ENCODE data around the gene GJD3. TPM values are rescaled to one million over a fixed set of nuclear protein-coding genes. Genes with fewer than 3 reads are reported as not detected.
A peak's percentile ranks its signal among the peaks of the same experiment; 100 is the strongest.
"Not testable (repeated sequence)": the region's sequence is repeated elsewhere in the genome, so short reads cannot be mapped to it uniquely, and the experiment has no call there.

Gene GJD3, protein sequence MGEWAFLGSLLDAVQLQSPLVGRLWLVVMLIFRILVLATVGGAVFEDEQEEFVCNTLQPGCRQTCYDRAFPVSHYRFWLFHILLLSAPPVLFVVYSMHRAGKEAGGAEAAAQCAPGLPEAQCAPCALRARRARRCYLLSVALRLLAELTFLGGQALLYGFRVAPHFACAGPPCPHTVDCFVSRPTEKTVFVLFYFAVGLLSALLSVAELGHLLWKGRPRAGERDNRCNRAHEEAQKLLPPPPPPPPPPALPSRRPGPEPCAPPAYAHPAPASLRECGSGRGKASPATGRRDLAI
- 0.27 TPM in 1 of 3 replicates, not detected in the others for total RNA-seq

DNA sequence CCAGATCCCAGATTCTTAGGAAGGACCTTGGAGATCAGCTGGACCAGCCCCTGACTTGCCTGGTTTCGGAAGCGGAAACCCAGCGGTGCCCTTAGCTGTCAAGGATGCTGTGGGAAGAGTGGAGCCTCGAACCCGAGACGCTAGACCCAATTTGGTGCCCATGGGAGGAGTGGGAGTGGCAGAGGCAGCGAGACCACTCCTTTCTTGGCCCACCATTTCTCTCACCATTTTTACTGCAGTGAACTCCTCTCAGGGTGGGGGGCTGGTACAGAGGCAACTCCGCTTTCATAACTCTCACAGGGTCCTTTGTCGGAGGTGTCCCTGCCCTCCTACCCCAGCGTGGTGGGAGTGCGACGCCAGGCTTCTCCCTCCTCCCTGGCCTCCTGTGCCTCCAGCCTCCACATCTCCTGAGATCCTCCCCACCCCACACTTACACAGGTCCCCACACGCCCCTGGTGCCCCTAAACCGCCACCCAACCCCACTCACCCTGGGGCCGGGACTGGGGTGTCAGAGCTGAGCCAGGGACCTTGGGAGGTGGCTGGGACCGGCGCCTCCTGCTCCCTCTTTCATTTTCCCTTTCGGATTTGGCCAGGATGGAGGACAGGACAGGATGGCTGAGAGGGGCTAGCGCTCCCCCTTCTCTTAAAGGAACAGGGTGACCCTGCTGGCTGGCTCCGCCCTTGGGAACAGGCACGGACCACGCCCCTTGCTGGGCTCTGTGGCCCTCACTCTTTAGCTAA, at the start of gene GJD3:
Gene GJD3 (minus strand): TSS at position 617 of the 741 bp plus-strand sequence. CDS start 922 bp downstream, outside the sequence.
- H3K27me3 Mint-ChIP-seq (ENCODE audit: low read depth): peaks cover 23% of the 10 kb centered on the region
- H3K27ac Mint-ChIP-seq: no peak within 1 kb of the TSS
- no peaks in the 10 kb centered on the region for H3K9me3 Mint-ChIP-seq
- H3K36me3 Mint-ChIP-seq: no peaks in the 10 kb centered on the region
- H3K4me1 Mint-ChIP-seq: peaks cover 10% of the 10 kb centered on the region
- no peak for DNase-seq (ENCODE audit: low spot score in 2 of 2, unreplicated experiment in 2 of 2)
- peak within 1 kb of the TSS; percentile 72 for H3K4me3 Mint-ChIP-seq
- TF ChIP-seq, protein P1, sequence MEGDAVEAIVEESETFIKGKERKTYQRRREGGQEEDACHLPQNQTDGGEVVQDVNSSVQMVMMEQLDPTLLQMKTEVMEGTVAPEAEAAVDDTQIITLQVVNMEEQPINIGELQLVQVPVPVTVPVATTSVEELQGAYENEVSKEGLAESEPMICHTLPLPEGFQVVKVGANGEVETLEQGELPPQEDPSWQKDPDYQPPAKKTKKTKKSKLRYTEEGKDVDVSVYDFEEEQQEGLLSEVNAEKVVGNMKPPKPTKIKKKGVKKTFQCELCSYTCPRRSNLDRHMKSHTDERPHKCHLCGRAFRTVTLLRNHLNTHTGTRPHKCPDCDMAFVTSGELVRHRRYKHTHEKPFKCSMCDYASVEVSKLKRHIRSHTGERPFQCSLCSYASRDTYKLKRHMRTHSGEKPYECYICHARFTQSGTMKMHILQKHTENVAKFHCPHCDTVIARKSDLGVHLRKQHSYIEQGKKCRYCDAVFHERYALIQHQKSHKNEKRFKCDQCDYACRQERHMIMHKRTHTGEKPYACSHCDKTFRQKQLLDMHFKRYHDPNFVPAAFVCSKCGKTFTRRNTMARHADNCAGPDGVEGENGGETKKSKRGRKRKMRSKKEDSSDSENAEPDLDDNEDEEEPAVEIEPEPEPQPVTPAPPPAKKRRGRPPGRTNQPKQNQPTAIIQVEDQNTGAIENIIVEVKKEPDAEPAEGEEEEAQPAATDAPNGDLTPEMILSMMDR (IDR thresholded peaks at IDR 0.05; ENCODE audit: unreplicated experiment): no peak

DNA sequence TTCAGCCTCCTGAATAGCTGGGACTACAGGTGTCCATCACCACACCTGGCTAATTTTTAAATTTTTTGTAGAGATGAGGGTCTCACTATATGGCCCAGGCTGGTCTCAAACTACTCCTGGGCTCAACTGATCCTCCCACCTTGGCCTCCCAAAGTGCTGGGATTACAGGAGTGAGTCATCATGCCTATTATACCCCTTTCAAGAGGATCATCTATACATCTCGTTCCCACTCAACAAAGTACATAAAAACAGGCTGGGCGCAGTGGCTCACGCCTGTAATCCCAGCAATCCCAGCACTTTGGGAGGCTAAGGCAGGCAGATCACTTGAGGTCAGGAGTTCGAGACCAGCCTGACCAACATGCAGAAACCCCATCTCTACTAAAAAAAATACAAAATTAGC, 49.8 kb upstream of the GJD3 start:
- DNase-seq (ENCODE audit: low spot score in 2 of 2, unreplicated experiment in 2 of 2); H3K9me3 Mint-ChIP-seq; H3K27me3 Mint-ChIP-seq (ENCODE audit: low read depth); H3K4me3 Mint-ChIP-seq; H3K27ac Mint-ChIP-seq: not testable (repeated sequence)
- H3K4me1 Mint-ChIP-seq: peaks cover 17% of the 10 kb centered on the region
- peaks cover 13% of the 10 kb centered on the region for H3K36me3 Mint-ChIP-seq

DNA sequence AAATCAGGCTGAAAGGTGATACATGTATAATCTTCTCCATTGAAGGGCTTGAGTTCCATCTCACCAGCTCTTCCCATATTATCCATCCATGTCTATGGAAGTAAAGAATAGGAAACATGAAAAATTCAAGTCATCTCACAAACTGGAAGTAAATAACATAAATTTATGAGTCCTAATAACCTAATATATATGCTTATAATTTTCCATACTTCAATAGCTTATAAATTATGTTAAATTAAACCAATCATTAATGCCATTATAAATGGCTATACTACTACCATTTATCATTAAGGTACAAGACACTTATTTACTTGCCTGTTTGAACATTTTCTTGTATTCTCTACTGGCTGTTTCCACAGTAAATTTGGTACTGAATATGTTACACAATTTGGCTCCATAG, 48.3 kb upstream of the GJD3 start:
- Mint-ChIP-seq H3K4me1 (peaks cover 17% of the 10 kb centered on the region), H3K9me3 (no peaks in the 10 kb centered on the region), H3K27ac (no peak overlapping the region), H3K27me3 (ENCODE audit: low read depth) (no peaks in the 10 kb centered on the region), H3K36me3 (peaks cover 13% of the 10 kb centered on the region), H3K4me3 (no peak overlapping the region)
- TF ChIP-seq, protein P1 (IDR thresholded peaks at IDR 0.05; ENCODE audit: unreplicated experiment): no peak
- DNase-seq (ENCODE audit: low spot score in 2 of 2, unreplicated experiment in 2 of 2): no peak

DNA sequence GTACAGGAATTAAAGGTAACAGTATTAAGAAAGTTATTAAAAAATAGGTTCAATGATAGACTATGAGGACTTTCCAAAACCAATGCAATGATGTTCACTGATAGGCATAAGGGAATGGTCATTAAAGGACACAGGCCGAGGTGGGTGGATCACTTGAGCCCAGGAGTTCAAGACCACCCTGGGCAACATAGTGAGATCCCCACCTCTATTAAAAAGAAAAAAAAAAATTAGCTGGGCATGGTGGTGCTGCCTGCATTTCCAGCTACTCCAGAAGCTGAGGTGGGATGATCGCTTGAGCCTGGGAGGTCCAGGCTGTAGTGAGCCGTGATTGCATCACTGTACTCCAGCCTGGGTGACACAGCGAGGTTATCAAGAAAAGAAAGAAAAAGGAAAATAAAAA, 47.3 kb upstream of the GJD3 start:
- Mint-ChIP-seq H3K9me3 (no peaks in the 10 kb centered on the region), H3K36me3 (peaks cover 16% of the 10 kb centered on the region), H3K4me1 (peaks cover 13% of the 10 kb centered on the region), H3K4me3 (no peak overlapping the region), H3K27ac (no peak overlapping the region), H3K27me3 (ENCODE audit: low read depth) (no peaks in the 10 kb centered on the region)
- TF ChIP-seq, protein P1 (IDR thresholded peaks at IDR 0.05; ENCODE audit: unreplicated experiment): no peak
- DNase-seq (ENCODE audit: low spot score in 2 of 2, unreplicated experiment in 2 of 2): no peak

DNA sequence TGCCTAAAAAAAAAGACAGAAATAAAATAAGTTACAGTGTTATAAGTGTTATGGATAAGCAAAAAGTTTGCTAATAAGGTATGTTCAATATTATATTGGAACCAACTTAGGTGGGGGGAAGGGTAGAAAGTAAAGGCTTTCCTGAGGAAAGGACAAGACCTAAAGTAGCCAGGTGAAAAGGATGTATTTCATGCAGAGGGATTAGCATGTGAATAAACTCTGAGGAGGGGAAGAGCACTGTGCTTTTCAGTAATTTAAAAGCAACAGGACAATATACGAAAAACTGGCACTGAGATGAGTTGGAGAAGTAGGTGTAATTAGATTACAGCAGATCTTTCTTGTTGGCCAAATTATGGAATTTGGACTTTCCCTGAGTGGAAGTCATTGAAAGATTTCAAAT, 45.5 kb upstream of the GJD3 start:
- H3K27me3 Mint-ChIP-seq (ENCODE audit: low read depth): no peaks in the 10 kb centered on the region
- peaks cover 16% of the 10 kb centered on the region for H3K36me3 Mint-ChIP-seq
- peak overlapping the region; percentile 13 for H3K27ac Mint-ChIP-seq
- no peaks in the 10 kb centered on the region for H3K9me3 Mint-ChIP-seq
- no peaks in the 10 kb centered on the region for H3K4me1 Mint-ChIP-seq
- TF ChIP-seq, protein P1 (IDR thresholded peaks at IDR 0.05; ENCODE audit: unreplicated experiment): no peak
- DNase-seq (ENCODE audit: low spot score in 2 of 2, unreplicated experiment in 2 of 2): no peak
- H3K4me3 Mint-ChIP-seq: no peak overlapping the region

DNA sequence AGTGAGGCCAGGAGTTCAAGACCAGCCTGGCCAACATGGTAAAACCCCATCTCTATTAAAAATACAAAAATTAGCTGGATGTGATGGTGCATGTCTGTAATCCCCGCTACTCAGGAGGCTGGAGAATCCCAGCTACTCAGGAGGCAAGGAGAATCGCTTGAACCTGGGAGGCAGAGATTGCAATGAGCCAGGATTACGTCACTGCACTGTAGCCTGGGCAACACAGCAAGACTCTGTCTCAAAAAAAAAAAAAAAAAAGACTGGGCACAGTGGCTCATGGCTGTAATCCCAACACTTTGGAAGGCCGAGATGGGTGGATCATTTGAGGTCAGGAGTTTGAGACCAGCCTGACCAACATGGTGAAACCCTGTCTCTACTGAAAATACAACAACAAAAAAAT, 45.0 kb upstream of the GJD3 start:
- H3K4me1 Mint-ChIP-seq; DNase-seq (ENCODE audit: low spot score in 2 of 2, unreplicated experiment in 2 of 2); H3K27me3 Mint-ChIP-seq (ENCODE audit: low read depth); H3K4me3 Mint-ChIP-seq; H3K27ac Mint-ChIP-seq; H3K9me3 Mint-ChIP-seq: not testable (repeated sequence)
- peaks cover 16% of the 10 kb centered on the region for H3K36me3 Mint-ChIP-seq

All from mesothelial cell of epicardium (in vitro differentiated cells).